Suprapubic skin (tissue), 4 donors: Measurements from ENCODE around the gene TNIK. TPM values are rescaled to one million over a fixed set of nuclear protein-coding genes. Genes with fewer than 3 reads are reported as not detected.

Experiments
- DNase-seq, 2 donors: peaks; one replicate each; pipeline ENCODE4 v3.0.0-alpha.2; 2019; ENCODE audit warnings: low spot score in 2 of 2
- H3K27ac ChIP-seq: fragments of 200-600 bp; sonication (generic); one replicate; pipeline ENCODE4 v1.5.1; 2019
- H3K27me3 ChIP-seq: fragments of 200-600 bp; sonication (generic); one replicate; pipeline ENCODE4 v1.5.1; 2019
- H3K36me3 ChIP-seq: fragments of 200-600 bp; sonication (generic); one replicate; pipeline ENCODE4 v1.5.1; 2019
- H3K4me1 ChIP-seq: fragments of 200-600 bp; sonication (generic); one replicate; pipeline ENCODE4 v1.5.1; 2019
- H3K4me3 ChIP-seq: fragments of 200-600 bp; sonication (generic); one replicate; pipeline ENCODE4 v1.5.1; 2019; ENCODE audit warnings: mild to moderate bottlenecking
- H3K9me3 ChIP-seq: fragments of 200-600 bp; sonication (generic); one replicate; pipeline ENCODE4 v1.5.1; 2019
- EP300 ChIP-seq: sonication (generic); formaldehyde crosslinking; IDR thresholded peaks from one replicate; pipeline ENCODE4 v1.6.1; 2017; ENCODE audit warnings: antibody characterized with exemption
- POLR2A ChIP-seq, 2 donors: fragments of 450-650 bp; IDR thresholded peaks; one replicate each; pipeline ENCODE4 v1.6.1; 2017; ENCODE audit warnings: antibody characterized with exemption in 2 of 2, mild to moderate bottlenecking in 2 of 2, moderate library complexity in 2 of 2
- POLR2AphosphoS5 ChIP-seq, 3 donors: sonication (generic); formaldehyde crosslinking; IDR thresholded peaks; one replicate each; pipeline ENCODE4 v1.6.1; 2017; ENCODE audit warnings: antibody characterized with exemption in 3 of 3
- WGBS: methylation state at CpG from one replicate; pipeline ENCODE4 v1.1.5; 2018; 5-methylcytosine and 5-hydroxymethylcytosine counted together
- total RNA-seq, 4 donors: library from RNA; depleted of rRNA; stranded (reverse); fragments of >200 nt; gene quantifications; one replicate each; pipeline ENCODE4 v1.1.0, GENCODE V29; 2016
- TF ChIP-seq, protein P1 (sequence below), 2 donors: fragments of 200-600 bp in 1 of 2; fragments of 450-650 bp in 1 of 2; sonication (generic) in 1 of 2; IDR thresholded peaks; one replicate each; pipeline ENCODE4 v1.5.1; 2016 to 2019; ENCODE audit warnings: antibody characterized with exemption in 2 of 2, mild to moderate bottlenecking in 1 of 2, moderate library complexity in 1 of 2

The TNIK gene
- total RNA-seq, 4 donors from 2014 or later: 2.0 to 4.3 (median 3.1) TPM

DNA sequence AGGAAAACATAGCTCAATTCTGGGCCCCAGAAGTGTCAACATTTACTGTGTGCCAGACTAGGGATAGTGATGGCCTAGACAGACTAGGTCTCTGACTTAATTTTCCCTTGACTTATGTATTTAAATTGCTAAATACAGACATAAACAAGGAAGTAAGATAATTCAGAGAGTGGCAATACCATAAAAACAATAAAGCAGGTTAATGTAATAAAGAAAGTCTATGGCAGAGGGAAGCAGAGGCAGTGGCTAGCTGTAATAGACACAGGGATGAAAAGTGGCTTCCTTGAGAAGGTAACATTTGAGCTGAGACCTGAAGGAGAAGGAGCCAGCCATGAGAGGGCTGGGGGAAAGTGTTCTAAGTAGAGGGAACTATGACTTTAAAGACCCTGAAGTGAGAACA is 95.7 kb downstream of the TNIK start:
- TF ChIP-seq POLR2A (IDR thresholded peaks at IDR 0.05): no peak
- TF ChIP-seq, protein P1, sequence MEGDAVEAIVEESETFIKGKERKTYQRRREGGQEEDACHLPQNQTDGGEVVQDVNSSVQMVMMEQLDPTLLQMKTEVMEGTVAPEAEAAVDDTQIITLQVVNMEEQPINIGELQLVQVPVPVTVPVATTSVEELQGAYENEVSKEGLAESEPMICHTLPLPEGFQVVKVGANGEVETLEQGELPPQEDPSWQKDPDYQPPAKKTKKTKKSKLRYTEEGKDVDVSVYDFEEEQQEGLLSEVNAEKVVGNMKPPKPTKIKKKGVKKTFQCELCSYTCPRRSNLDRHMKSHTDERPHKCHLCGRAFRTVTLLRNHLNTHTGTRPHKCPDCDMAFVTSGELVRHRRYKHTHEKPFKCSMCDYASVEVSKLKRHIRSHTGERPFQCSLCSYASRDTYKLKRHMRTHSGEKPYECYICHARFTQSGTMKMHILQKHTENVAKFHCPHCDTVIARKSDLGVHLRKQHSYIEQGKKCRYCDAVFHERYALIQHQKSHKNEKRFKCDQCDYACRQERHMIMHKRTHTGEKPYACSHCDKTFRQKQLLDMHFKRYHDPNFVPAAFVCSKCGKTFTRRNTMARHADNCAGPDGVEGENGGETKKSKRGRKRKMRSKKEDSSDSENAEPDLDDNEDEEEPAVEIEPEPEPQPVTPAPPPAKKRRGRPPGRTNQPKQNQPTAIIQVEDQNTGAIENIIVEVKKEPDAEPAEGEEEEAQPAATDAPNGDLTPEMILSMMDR (IDR thresholded peaks at IDR 0.05): no peak
- no peak for TF ChIP-seq EP300
- TF ChIP-seq POLR2AphosphoS5 (IDR thresholded peaks at IDR 0.05): no peak
- Histone ChIP-seq H3K4me3 (no peak overlapping the region), H3K27ac (no peak overlapping the region), H3K27me3 (no peaks in the 10 kb centered on the region), H3K36me3 (no peaks in the 10 kb centered on the region), H3K4me1 (no peaks in the 10 kb centered on the region), H3K9me3 (no peaks in the 10 kb centered on the region)
- no peak for DNase-seq

DNA sequence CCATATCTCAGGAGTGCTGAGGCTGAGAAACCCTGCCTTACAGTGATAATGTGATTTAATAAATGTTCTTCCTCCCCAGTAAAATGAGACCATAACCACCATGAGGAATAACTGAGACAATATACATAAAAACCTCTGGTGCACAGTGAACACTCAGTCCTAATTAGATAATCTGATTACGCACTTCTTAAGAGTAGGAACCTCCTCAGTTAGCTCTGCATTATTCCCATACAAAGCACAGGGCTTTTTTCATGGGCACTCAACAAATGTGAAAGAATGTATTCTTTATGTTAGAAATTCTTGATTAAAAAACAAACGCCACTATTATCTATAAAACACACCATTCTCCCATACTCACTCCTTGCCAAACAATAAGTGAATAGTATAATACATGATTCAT is 97.0 kb downstream of the TNIK start:
- no peaks in the 10 kb centered on the region for H3K27me3 ChIP-seq
- no peaks in the 10 kb centered on the region for H3K36me3 ChIP-seq
- WGBS: 90% methylated on average over 2 of the region's 2 CpGs
- no peaks in the 10 kb centered on the region for H3K9me3 ChIP-seq
- no peak overlapping the region for H3K4me3 ChIP-seq
- DNase-seq: no peak
- H3K27ac ChIP-seq: no peak overlapping the region
- TF ChIP-seq POLR2AphosphoS5 (IDR thresholded peaks at IDR 0.05) (no peak), EP300 (no peak), POLR2A (IDR thresholded peaks at IDR 0.05) (no peak)
- TF ChIP-seq, protein P1 (IDR thresholded peaks at IDR 0.05): no peak
- no peaks in the 10 kb centered on the region for H3K4me1 ChIP-seq

DNA sequence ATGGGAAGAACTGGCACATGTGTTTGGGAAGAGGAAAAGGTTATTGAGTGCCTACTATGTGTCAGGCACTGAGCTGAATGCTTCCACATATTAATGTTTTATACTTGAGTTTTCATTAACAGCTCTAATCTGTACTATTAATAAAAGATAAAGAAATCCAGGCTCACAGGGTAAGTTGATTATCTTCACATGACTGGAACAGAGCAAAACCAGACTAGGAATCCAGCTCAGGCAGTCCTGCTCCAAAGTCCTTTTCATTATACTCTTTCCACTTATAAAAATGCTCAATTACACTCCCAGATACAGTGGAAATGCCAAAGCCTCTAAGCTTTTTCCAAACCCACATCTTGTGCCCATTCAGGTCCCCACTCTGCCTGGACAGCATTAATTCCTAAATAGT is 97.6 kb downstream of the TNIK start:
- Histone ChIP-seq H3K9me3 (no peaks in the 10 kb centered on the region), H3K36me3 (no peaks in the 10 kb centered on the region), H3K27ac (no peak overlapping the region), H3K4me3 (no peak overlapping the region), H3K4me1 (no peaks in the 10 kb centered on the region), H3K27me3 (no peaks in the 10 kb centered on the region)
- TF ChIP-seq EP300: no peak
- TF ChIP-seq POLR2AphosphoS5 (IDR thresholded peaks at IDR 0.05): no peak
- no peak for TF ChIP-seq POLR2A (IDR thresholded peaks at IDR 0.05)
- TF ChIP-seq, protein P1 (IDR thresholded peaks at IDR 0.05): no peak
- DNase-seq: no peak

DNA sequence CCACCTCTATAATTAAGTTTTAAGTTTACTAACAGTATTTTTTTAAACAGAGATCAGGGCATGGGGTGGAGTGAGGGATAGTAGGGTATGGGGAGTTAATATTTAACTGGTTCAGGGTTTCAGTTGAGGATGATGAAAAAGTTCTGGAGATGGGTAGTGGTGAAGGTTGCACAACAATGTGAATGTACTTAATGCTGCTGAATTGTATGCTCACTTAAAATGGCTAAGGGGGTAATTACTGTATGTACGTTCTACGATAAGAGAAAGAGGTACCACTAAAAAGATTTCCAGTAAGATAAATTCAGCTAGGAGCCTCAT is 101.4 kb downstream of the TNIK start:
- Histone ChIP-seq H3K27me3 (no peaks in the 10 kb centered on the region), H3K27ac (no peak overlapping the region), H3K4me1 (no peaks in the 10 kb centered on the region), H3K9me3 (no peaks in the 10 kb centered on the region), H3K36me3 (no peaks in the 10 kb centered on the region), H3K4me3 (no peak overlapping the region)
- DNase-seq: no peak
- no peak for TF ChIP-seq EP300
- TF ChIP-seq POLR2A (IDR thresholded peaks at IDR 0.05): no peak
- TF ChIP-seq, protein P1 (IDR thresholded peaks at IDR 0.05): no peak
- no peak for TF ChIP-seq POLR2AphosphoS5 (IDR thresholded peaks at IDR 0.05)
- 91% methylated on average over 2 of the region's 2 CpGs for WGBS

DNA sequence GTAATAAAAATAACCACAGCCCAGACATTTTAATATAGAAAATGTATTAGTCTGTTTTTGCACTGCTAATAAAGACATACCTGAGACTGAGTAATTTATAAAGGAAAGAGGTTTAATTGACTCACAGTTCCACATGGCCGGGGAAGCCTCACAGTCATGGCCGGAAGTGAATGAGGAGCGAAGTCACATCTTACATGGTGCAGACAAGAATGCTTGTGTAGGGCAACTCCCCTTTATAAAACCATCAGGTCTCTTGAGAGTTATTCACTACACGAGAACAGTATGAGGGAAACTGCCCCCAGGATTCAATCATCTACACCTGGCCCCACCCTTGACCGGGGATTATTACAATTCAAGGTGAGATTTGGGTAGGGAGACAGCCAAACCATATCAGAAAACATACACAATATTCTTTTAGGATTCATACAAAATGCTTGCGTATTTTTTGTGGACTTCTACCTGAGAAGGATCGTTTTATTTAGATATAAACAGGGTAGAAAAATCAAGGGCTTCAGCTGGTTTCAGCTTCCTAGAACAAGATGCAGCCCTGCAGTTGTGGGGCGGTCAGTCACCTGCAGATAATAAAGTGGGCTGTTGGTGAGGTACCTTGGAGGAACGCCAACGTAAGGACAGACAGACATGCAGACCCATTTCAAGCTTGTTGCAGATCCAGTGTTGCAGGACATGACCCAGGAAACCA is 101.9 kb downstream of the TNIK start:
- Histone ChIP-seq H3K9me3 (no peaks in the 10 kb centered on the region), H3K4me1 (peaks cover under 1% of the 10 kb centered on the region)
- 73% methylated on average over 10 of the region's 10 CpGs for WGBS

More for the DNA sequence above, 101.9 kb downstream of the TNIK start:
- no peaks in the 10 kb centered on the region for H3K36me3 ChIP-seq
- TF ChIP-seq POLR2AphosphoS5 (IDR thresholded peaks at IDR 0.05): no peak
- no peak for TF ChIP-seq EP300
- TF ChIP-seq, protein P1 (IDR thresholded peaks at IDR 0.05): no peak
- H3K27me3 ChIP-seq: no peaks in the 10 kb centered on the region
- H3K4me3 ChIP-seq: no peak overlapping the region
- no peak for DNase-seq
- no peak overlapping the region for H3K27ac ChIP-seq
